Stimulated activated CD4-positive, alpha-beta T cell treated with anti-CD3 and anti-CD28 coated beads, Interleukin-2, amount 100 ng/mL, for 48 hours (primary cell): ENCODE results near the gene MRPL49.

Experiments
- DNase-seq, 2 donors: peaks; one replicate each; pipeline ENCODE4 v3.0.0-alpha.2; 2020

The MRPL49 gene

GRCh38 chr11:65121865-65122696, at the start of gene MRPL49, which contains the start of gene FAU:
Gene MRPL49 (plus strand): TSS chr11:65122321. CDS start chr11:65122347, 26 bp downstream.
Gene FAU (minus strand): TSS chr11:65122134. CDS start chr11:65121813, 321 bp downstream.
- DNase-seq = peak; percentile 97 to 98

- DNase-seq = no peak
These were observed 49.5 kb upstream of the MRPL49 start for GRCh38 chr11:65072631-65072966.

- DNase-seq = no peak
These were observed 44.7 kb upstream of the MRPL49 start for GRCh38 chr11:65077451-65077850.

- peak; percentile 67 for DNase-seq
These were observed 44.0 kb upstream of the MRPL49 start for GRCh38 chr11:65078151-65078550.

- no peak for DNase-seq
These were observed 43.3 kb upstream of the MRPL49 start for GRCh38 chr11:65078786-65079342.

- DNase-seq = no peak
These were observed 38.8 kb upstream of the MRPL49 start for GRCh38 chr11:65083134-65083833.

- peak; percentile 95 to 96 for DNase-seq
These were observed 38.1 kb upstream of the MRPL49 start, which contains the start of the genes CDCA5 and ZFPL1 for GRCh38 chr11:65083834-65084597. Gene CDCA5 (minus strand): TSS chr11:65084040. CDS start chr11:65083978, 62 bp downstream. Gene ZFPL1 (plus strand): TSS chr11:65084222. CDS start chr11:65084699, 477 bp downstream.

GRCh38 chr11:65084598-65085375, 37.3 kb upstream of the MRPL49 start:
- DNase-seq = no peak

GRCh38 chr11:65085446-65085845, 36.7 kb upstream of the MRPL49 start:
- no peak for DNase-seq

- no peak for DNase-seq
These were observed 35.3 kb upstream of the MRPL49 start for GRCh38 chr11:65086809-65087208.

GRCh38 chr11:65087216-65087615, 34.9 kb upstream of the MRPL49 start:
- no peak for DNase-seq

GRCh38 chr11:65087827-65088226, 34.3 kb upstream of the MRPL49 start:
- DNase-seq = no peak

- DNase-seq = no peak
These were observed 32.5 kb upstream of the MRPL49 start for GRCh38 chr11:65089621-65090020.

GRCh38 chr11:65090628-65091027, 31.5 kb upstream of the MRPL49 start:
- DNase-seq = no peak

- no peak for DNase-seq
These were observed 26.7 kb upstream of the MRPL49 start for GRCh38 chr11:65095427-65095826.

- peak; percentile 77 to 78 for DNase-seq
These were observed 25.9 kb upstream of the MRPL49 start, which contains the start of gene VPS51 for GRCh38 chr11:65095974-65096806. Gene VPS51 (plus strand): TSS chr11:65096214. CDS start chr11:65096251, 37 bp downstream.

- DNase-seq = no peak
These were observed 25.2 kb upstream of the MRPL49 start for GRCh38 chr11:65096926-65097325.

GRCh38 chr11:65100674-65101350, 21.3 kb upstream of the MRPL49 start:
- no peak for DNase-seq

- DNase-seq = no peak
These were observed 19.7 kb upstream of the MRPL49 start for GRCh38 chr11:65102142-65103095.
